GM21360 (cell line): ENCODE data around the gene FOLH1.
"Not testable (repeated sequence)": the region's sequence is repeated elsewhere in the genome, so short reads cannot be mapped to it uniquely, and the experiment has no call there.

Experiments used
- ATAC-seq: cut with Tn5 transposase; IDR thresholded peaks from one replicate; pipeline ENCODE4 v1.9.1; 2021; ENCODE audit warnings: mild to moderate bottlenecking, moderate library complexity; ENCODE audit not compliant: unreplicated experiment

FOLH1 gene

GRCh38 chr11:49208006-49208721, at the start of gene FOLH1:
Gene FOLH1 (minus strand): TSS chr11:49208602. CDS start chr11:49208409, 193 bp downstream.
- no peak for ATAC-seq

GRCh38 chr11:49255148-49255547, 46.7 kb upstream of the FOLH1 start:
- not testable (repeated sequence) for ATAC-seq

GRCh38 chr11:49251212-49251611, 42.8 kb upstream of the FOLH1 start:
- ATAC-seq: not testable (repeated sequence)

GRCh38 chr11:49250398-49251115, 42.2 kb upstream of the FOLH1 start:
- ATAC-seq: not testable (repeated sequence)

- not testable (repeated sequence) for ATAC-seq
Observed at GRCh38 chr11:49249363-49249762, 41.0 kb upstream of the FOLH1 start.

DNA sequence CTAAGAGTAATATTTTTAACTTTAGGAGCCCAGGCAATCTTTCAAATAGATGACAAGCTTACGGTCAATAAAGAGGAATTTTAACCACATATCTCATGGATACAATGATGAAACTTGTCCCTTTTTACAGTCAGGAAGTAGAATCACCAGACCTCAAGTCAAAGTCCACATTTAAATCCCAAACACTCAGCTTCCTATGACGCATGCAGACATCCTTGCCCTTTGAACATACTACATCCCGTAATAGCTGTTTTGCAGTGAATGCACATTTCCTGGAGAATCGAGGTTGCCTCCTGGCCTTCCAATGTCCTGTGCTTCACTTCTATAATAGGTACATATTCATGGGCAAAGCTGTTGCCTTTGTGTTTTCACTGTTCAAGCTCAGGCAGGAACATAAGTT, 25.3 kb upstream of the FOLH1 start:
- not testable (repeated sequence) for ATAC-seq

GRCh38 chr11:49233019-49233418, 24.6 kb upstream of the FOLH1 start:
- ATAC-seq: not testable (repeated sequence)

DNA sequence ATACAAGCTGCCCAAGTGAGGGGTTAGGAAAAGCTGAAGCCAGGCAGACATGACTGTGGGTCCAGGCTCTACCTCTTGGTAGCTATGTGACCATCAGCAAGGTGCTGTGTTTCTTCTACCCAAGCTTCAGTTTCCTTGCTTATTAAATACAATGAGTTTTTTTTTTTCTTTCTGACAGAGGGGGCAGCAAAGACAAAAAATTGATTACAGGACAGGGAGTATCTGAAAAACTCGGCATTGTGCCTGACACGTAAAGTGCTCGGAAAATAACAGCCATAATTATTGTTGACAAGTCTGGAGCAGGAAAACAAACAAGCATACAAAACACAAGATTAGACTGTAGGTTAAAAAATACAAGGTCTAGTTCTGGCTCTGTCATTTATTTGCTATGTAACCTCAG, 23.3 kb upstream of the FOLH1 start:
- not testable (repeated sequence) for ATAC-seq

GRCh38 chr11:49230534-49230933, 22.1 kb upstream of the FOLH1 start:
- not testable (repeated sequence) for ATAC-seq

DNA sequence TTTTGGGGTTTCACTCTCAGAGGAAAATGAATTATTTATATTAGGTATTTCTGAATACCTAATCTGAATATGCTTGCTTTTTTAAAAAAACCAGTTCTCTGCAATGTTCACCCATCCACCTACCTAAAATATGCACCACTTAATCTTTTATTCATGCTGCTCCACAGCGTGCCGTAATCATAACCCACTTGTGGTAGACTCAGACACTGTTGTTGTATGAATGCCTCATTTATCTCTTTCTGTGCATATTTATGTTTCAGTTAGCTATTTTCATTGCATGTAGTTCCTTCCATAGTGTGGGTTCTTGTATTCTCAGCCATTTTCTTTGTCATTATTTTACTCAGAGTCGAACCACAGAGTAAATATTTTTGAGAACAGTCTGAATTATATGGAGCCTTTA, 21.6 kb upstream of the FOLH1 start:
- not testable (repeated sequence) for ATAC-seq

DNA sequence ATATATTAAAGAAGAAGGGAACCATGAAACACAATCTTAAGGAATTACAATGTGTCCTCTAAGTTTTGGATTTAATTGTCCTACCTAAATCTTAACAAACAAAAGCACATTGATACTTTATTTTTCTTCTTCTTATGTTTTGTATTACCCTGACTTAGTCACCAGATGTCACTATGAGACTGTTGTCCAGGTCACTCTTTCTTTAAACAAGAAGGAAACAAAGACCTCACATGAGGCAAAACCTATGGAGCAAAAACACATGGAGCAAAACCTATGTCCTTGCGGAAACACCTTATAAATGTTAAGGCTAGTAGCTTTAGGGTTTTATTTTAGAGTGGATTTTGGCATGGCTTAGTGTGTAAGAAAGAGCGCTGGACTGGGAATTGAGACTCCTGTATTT, 20.7 kb upstream of the FOLH1 start:
- not testable (repeated sequence) for ATAC-seq

DNA sequence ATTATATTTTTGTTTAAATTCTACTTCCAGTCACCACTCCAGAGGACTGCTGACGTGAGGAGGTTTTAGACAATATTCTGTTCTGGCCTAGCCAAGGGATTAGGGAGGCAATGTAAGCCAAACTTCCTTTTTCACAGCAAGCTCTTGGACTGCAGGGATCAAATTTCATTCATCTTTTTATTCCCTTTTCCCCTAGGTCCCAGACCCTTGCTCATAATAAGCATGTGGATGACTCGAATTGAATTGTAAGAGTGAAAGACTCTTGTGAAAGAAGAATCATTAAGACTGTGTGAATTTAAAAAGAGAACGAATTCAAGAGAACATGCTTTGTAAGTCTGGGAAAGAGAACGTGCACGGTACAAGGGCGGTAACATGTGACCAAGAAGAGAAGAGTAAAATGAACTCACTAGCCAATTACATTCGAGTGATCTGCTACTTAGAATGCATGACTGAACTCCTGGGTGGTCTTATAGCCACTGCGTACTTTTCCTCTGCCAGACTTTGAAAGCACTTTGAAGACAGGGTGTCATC, 16.9 kb upstream of the FOLH1 start:
- ATAC-seq: not testable (repeated sequence)

DNA sequence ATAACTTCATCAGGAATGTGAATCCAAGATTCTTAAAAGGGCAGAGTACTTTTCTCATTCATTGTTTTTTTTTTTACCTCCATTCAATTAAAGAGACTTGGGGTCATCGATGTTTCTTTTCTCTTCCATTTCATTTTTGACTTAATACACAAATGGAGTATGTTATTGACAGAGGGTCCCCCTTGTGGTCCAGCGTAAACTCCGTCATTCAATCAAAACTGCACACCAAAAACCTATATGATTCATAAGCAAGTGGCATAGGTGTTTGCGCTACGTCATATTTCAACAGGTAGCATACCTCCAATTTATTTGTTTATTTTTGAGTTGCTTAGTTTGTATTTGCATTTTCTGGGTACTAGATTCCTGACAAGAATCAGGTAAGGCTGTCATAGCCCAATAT, 12.7 kb upstream of the FOLH1 start:
- ATAC-seq: no peak

DNA sequence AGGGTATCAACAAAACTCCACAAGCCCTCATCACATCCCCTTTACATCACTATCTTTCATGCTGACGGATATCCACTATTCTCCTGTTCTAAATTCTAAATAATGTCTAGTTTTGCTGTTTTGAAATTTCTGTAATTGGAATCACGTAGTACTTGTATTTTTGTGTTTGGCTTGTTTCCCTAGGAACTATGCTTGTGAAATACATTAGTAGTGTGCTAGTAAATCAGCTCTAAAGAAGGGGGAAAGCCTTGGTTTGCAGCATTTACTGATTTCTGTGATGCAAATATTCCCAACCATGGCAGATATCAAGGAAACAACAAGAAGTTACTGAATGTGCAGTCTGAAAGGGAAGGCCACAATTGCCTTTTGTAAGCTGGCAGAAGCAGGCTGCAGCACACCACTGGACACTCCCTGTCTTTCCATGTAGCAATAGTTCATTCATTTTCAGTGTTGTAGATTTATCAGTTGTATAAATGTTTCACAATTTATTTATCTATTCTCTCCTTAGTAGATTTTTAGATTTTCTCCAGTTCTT, 4.7 kb upstream of the FOLH1 start:
- no peak for ATAC-seq

DNA sequence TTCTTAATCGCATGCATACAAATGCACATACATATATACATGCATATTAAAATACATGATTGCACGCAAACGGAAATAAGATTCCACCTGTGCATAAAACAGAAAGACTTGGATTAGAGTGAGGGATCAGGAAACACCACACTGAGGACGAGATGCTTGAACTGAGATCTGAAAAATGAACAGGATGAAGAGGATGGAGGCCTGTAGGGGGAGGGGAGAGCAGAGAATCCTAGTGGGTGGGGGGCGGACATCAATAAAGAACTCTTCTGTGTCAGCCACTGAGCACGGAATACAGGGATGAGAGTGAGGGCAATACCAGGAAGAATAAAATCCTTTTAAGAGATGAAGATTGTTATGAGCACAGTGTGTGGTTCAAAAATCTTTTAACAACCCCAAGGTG, 1.4 kb downstream of the FOLH1 start:
- not testable (repeated sequence) for ATAC-seq

GRCh38 chr11:49202287-49202976, 6.0 kb downstream of the FOLH1 start:
- ATAC-seq: no peak

GRCh38 chr11:49196775-49197174, 11.6 kb downstream of the FOLH1 start:
- ATAC-seq: not testable (repeated sequence)

DNA sequence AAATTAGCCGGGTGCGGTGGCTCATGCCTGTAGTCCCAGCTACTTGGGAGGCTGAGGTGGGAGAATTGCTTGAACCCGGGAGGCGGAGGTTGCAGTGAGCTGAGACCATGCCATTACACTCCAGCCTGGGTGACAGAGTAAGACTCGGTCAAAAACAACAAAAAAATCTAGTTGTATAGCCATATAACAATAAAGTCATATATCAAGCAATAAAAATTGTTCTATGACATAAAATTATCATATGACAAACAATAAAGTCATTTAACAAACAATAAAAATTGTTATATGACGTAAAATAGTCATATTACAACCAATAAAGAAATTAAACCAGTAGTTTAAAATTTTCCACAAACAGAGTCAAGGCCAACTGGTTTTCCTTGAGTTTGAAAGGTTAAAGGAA, 12.4 kb downstream of the FOLH1 start:
- ATAC-seq: not testable (repeated sequence)

- ATAC-seq: not testable (repeated sequence)
Observed at GRCh38 chr11:49190287-49190686, 18.1 kb downstream of the FOLH1 start.

- ATAC-seq: not testable (repeated sequence)
Observed at GRCh38 chr11:49186225-49186624, 22.2 kb downstream of the FOLH1 start.

DNA sequence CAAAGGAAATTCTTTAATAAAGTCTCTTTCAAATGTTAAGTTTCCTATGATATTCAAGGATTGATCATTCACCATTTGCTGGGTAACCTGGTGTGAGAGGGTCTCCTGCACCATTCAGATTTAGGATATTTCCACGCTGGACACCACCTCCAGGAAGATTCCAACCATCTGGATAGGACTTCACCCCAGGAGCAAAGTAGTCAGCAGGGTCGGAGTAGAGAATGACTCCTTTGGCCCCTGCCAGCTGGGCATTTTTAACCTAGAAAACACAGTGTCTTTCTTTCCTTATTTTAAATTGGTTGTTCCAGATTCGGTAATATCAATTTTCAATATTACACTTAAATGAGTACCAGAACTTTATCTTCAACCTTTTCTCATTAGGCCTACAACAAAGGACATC, 22.8 kb downstream of the FOLH1 start:
- ATAC-seq: not testable (repeated sequence)
